ENCODE results near the gene PZP. TPM values are rescaled to one million over a fixed set of nuclear protein-coding genes. Genes with fewer than 3 reads are reported as not detected.

The PZP gene
- total and polyA plus RNA-seq, 2 donors from 2014 or later: 0.31 TPM; not detected in 1

- intact Hi-C loops (cut with DNase I): no loop called here
- no peaks in the 10 kb centered on the region for H3K36me3 ChIP-seq (ENCODE audit: control insufficient read depth in 2 of 3, insufficient read depth in 3 of 3, low read length in 3 of 3)
Observed at GRCh38 chr12:9127936-9128663, 80.1 kb downstream of the PZP start.

DNA sequence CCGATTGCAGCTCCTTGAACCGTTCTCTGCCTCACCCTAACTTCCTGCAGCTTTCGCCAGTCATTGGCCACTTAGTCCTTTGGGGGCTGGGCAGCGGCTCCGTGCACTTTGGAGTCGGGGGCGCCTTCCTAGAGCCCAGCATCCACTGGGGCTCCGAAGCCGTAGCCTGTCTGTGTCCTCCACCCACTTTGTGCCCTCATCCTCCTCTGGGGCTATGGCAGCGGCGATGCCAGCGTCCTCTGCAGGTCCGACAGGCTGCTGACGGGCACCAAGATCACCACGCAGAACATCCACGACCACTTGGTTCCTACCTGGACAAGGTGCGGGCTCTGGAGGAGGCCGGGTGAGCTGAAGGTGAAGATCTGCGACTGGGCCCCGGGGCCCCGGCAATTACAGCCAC lies 80.7 kb downstream of the PZP start:
- intact Hi-C loops (cut with DNase I): no loop called here
- Histone ChIP-seq H3K27ac (ENCODE audit: low read depth in 2 of 2, low read length in 2 of 2) (no peak overlapping the region), H3K9me3 (ENCODE audit: control insufficient read depth in 2 of 3, insufficient read depth in 1 of 3, low read length in 3 of 3) (no peaks in the 10 kb centered on the region), H3K4me3 (ENCODE audit: low read length in 3 of 3) (no peak overlapping the region), H3K27me3 (ENCODE audit: control insufficient read depth, insufficient read depth, low read length) (no peaks in the 10 kb centered on the region), H3K36me3 (ENCODE audit: control insufficient read depth in 2 of 3, insufficient read depth in 3 of 3, low read length in 3 of 3) (no peaks in the 10 kb centered on the region), H3K4me1 (ENCODE audit: control insufficient read depth in 2 of 3, insufficient read depth in 2 of 3, low read depth in 1 of 3, low read length in 3 of 3) (peaks cover 0 to 7% (median 4%) of the 10 kb centered on the region in 3 donors), H3K9ac (ENCODE audit: low read length in 3 of 3) (no peak overlapping the region)
- no peak for TF ChIP-seq CTCF (IDR thresholded peaks at IDR 0.05; ENCODE audit: borderline replicate concordance, extremely low read depth, insufficient read depth)
- DNase-seq (peak in 1 of 5 donors; percentile 55), FAIRE-seq (no peak)

More at GRCh38 chr12:9127936-9128663, 80.1 kb downstream of the PZP start:
- Histone ChIP-seq H3K9ac (ENCODE audit: low read length in 3 of 3) (no peak overlapping the region), H3K4me1 (ENCODE audit: control insufficient read depth in 2 of 3, insufficient read depth in 2 of 3, low read depth in 1 of 3, low read length in 3 of 3) (peaks cover 0 to 7% (median 4%) of the 10 kb centered on the region in 3 donors), H3K27ac (ENCODE audit: low read depth in 2 of 2, low read length in 2 of 2) (no peak overlapping the region), H3K9me3 (ENCODE audit: control insufficient read depth in 2 of 3, insufficient read depth in 1 of 3, low read length in 3 of 3) (no peaks in the 10 kb centered on the region), H3K27me3 (ENCODE audit: control insufficient read depth, insufficient read depth, low read length) (no peaks in the 10 kb centered on the region), H3K4me3 (ENCODE audit: low read length in 3 of 3) (no peak overlapping the region)
- DNase-seq (peak in 1 of 5 donors; percentile 66), FAIRE-seq (no peak)
- no peak for TF ChIP-seq CTCF (IDR thresholded peaks at IDR 0.05; ENCODE audit: borderline replicate concordance, extremely low read depth, insufficient read depth)

GRCh38 chr12:9124383-9125031 lies 83.7 kb downstream of the PZP start:
- no peaks in the 10 kb centered on the region for H3K36me3 ChIP-seq (ENCODE audit: control insufficient read depth in 2 of 3, insufficient read depth in 3 of 3, low read length in 3 of 3)
- H3K9me3 ChIP-seq (ENCODE audit: control insufficient read depth in 2 of 3, insufficient read depth in 1 of 3, low read length in 3 of 3): no peaks in the 10 kb centered on the region
- H3K4me3 ChIP-seq (ENCODE audit: low read length in 3 of 3): no peak overlapping the region
- H3K4me1 ChIP-seq (ENCODE audit: control insufficient read depth in 2 of 3, insufficient read depth in 2 of 3, low read depth in 1 of 3, low read length in 3 of 3): peaks cover 0 to 9% (median 0%) of the 10 kb centered on the region in 3 donors
- H3K27ac ChIP-seq (ENCODE audit: low read depth in 2 of 2, low read length in 2 of 2): peak overlapping the region in 1 of 2 donors; percentile 24
- no peak overlapping the region for H3K9ac ChIP-seq (ENCODE audit: low read length in 3 of 3)
- intact Hi-C loops (cut with DNase I): no loop called here
- H3K27me3 ChIP-seq (ENCODE audit: control insufficient read depth, insufficient read depth, low read length): no peaks in the 10 kb centered on the region
- no peak for FAIRE-seq
- TF ChIP-seq CTCF (IDR thresholded peaks at IDR 0.05; ENCODE audit: borderline replicate concordance, extremely low read depth, insufficient read depth): no peak
- peak in 1 of 5 donors; percentile 73 for DNase-seq

All from kidney (tissue), 14 donors.